Right atrium auricular region (tissue), 2 donors: ENCODE results near the gene HSD17B2. TPM values are rescaled to one million over a fixed set of nuclear protein-coding genes. Genes with fewer than 3 reads are reported as not detected.

Experiments
- DNase-seq: peaks from one replicate; pipeline ENCODE4 v3.0.0-alpha.2; 2019; ENCODE audit warnings: low spot score
- H3K27ac ChIP-seq, 2 donors: fragments of 200-600 bp; sonication (generic); 1 replicate in 1 of 2; 2 replicates in 1 of 2; pipeline ENCODE4 v1.5.1; 2016 to 2019
- H3K27me3 ChIP-seq, 2 donors: fragments of 200-600 bp; sonication (generic); one replicate each; pipeline versions ENCODE4 v1.5.1 to v1.6.0; 2017 to 2019
- H3K36me3 ChIP-seq: fragments of 200-600 bp; sonication (generic); one replicate; pipeline ENCODE4 v1.5.1; 2016
- H3K4me1 ChIP-seq, 2 donors: fragments of 200-600 bp; sonication (generic); one replicate each; pipeline versions ENCODE4 v1.5.1 to v1.6.0; 2017 to 2019
- H3K4me3 ChIP-seq, 2 donors: fragments of 200-600 bp; sonication (generic); 1 replicate in 1 of 2; 2 replicates in 1 of 2; pipeline ENCODE4 v1.5.1; 2017 to 2019; ENCODE audit warnings: mild to moderate bottlenecking in 1 of 2, moderate library complexity in 1 of 2
- H3K9me3 ChIP-seq, 2 donors: fragments of 200-600 bp; sonication (generic); one replicate each; pipeline ENCODE4 v1.5.1; 2019
- total RNA-seq, 2 donors: library from RNA; depleted of rRNA; stranded (reverse); fragments of >200 nt; gene quantifications; one replicate each; pipeline ENCODE4 v1.1.0, GENCODE V29; 2016
- TF ChIP-seq, protein P1 (sequence below), 2 donors: fragments of 200-600 bp; sonication (generic); IDR thresholded peaks; one replicate each; pipeline ENCODE4 v1.5.1; 2019; ENCODE audit warnings: antibody characterized with exemption in 2 of 2

Gene HSD17B2
- total RNA-seq, 2 donors from 2014 or later: not detected

GRCh38 chr16:82082543-82083244 is 47.6 kb downstream of the HSD17B2 start:
- H3K4me1 ChIP-seq: no peaks in the 10 kb centered on the region
- peaks cover 0 to 11% of the 10 kb centered on the region in 2 donors for H3K9me3 ChIP-seq
- no peak for DNase-seq
- H3K4me3 ChIP-seq: no peak overlapping the region
- no peak overlapping the region for H3K27ac ChIP-seq
- no peaks in the 10 kb centered on the region for H3K27me3 ChIP-seq
- TF ChIP-seq, protein P1, sequence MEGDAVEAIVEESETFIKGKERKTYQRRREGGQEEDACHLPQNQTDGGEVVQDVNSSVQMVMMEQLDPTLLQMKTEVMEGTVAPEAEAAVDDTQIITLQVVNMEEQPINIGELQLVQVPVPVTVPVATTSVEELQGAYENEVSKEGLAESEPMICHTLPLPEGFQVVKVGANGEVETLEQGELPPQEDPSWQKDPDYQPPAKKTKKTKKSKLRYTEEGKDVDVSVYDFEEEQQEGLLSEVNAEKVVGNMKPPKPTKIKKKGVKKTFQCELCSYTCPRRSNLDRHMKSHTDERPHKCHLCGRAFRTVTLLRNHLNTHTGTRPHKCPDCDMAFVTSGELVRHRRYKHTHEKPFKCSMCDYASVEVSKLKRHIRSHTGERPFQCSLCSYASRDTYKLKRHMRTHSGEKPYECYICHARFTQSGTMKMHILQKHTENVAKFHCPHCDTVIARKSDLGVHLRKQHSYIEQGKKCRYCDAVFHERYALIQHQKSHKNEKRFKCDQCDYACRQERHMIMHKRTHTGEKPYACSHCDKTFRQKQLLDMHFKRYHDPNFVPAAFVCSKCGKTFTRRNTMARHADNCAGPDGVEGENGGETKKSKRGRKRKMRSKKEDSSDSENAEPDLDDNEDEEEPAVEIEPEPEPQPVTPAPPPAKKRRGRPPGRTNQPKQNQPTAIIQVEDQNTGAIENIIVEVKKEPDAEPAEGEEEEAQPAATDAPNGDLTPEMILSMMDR (IDR thresholded peaks at IDR 0.05): no peak
- no peaks in the 10 kb centered on the region for H3K36me3 ChIP-seq

DNA sequence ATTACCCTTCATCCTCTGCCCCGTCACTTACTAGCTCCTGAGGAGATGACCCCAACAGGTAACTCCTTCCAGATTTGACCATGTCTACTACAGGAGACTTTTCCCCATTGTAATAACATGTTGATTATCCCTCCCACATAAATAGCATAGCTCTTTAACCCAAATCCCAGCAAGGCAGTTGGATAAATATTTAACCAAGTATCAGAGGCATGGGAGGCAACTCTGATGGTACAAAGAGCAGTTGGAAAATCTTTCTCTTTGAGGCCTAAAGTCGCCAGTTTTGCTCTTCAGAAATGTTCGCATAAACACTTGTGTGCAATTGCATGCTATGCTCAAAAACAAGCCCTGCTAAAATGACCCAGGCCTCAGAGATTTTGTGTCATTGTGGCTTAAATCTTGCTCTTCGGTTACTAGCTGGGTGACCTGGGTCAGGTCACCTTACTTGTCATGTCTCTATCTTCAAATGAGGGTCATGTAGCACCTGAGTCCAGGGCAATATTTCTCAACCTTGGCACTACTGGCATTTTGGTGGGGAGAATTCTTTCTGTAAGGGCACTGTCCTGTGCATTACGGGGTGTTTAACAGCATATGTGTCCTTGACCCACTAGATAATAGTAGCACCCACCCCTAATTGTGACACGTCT is 48.8 kb downstream of the HSD17B2 start:
- no peaks in the 10 kb centered on the region for H3K27me3 ChIP-seq
- no peak for DNase-seq
- no peak overlapping the region for H3K27ac ChIP-seq
- no peaks in the 10 kb centered on the region for H3K36me3 ChIP-seq
- no peaks in the 10 kb centered on the region for H3K4me1 ChIP-seq
- peaks cover 0 to 6% of the 10 kb centered on the region in 2 donors for H3K9me3 ChIP-seq
- TF ChIP-seq, protein P1 (IDR thresholded peaks at IDR 0.05): no peak
- no peak overlapping the region for H3K4me3 ChIP-seq

GRCh38 chr16:82085011-82085779 is 50.1 kb downstream of the HSD17B2 start:
- TF ChIP-seq, protein P1 (IDR thresholded peaks at IDR 0.05): no peak
- no peaks in the 10 kb centered on the region for H3K36me3 ChIP-seq

DNA sequence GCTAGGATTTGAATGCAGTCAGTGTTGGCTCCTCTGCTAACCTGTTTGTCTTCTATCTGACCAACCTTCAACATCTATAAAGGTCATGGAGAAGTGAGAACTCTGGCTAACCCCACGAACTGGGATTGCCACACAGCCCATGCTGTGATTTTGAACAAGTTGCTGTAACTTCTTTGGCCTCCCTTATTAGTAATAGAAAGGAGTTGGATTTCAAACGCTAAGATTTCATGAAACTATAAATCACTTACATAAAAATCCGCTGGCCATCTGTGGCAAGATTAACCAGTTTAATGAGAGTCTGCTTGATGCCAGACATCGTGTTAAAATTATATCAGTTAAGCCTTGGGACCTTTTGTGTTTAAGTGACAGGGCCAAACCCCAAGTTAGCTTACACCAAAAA is 53.4 kb downstream of the HSD17B2 start:
- no peaks in the 10 kb centered on the region for H3K4me1 ChIP-seq
- H3K36me3 ChIP-seq: no peaks in the 10 kb centered on the region
- TF ChIP-seq, protein P1 (IDR thresholded peaks at IDR 0.05): no peak
- H3K9me3 ChIP-seq: no peaks in the 10 kb centered on the region
- H3K4me3 ChIP-seq: no peak overlapping the region
- H3K27me3 ChIP-seq: no peaks in the 10 kb centered on the region
- H3K27ac ChIP-seq: no peak overlapping the region
- no peak for DNase-seq

More at GRCh38 chr16:82085011-82085779, 50.1 kb downstream of the HSD17B2 start:
- no peak for DNase-seq
- Histone ChIP-seq H3K27me3 (no peaks in the 10 kb centered on the region), H3K4me3 (no peak overlapping the region), H3K4me1 (no peaks in the 10 kb centered on the region), H3K9me3 (no peaks in the 10 kb centered on the region), H3K27ac (no peak overlapping the region)

DNA sequence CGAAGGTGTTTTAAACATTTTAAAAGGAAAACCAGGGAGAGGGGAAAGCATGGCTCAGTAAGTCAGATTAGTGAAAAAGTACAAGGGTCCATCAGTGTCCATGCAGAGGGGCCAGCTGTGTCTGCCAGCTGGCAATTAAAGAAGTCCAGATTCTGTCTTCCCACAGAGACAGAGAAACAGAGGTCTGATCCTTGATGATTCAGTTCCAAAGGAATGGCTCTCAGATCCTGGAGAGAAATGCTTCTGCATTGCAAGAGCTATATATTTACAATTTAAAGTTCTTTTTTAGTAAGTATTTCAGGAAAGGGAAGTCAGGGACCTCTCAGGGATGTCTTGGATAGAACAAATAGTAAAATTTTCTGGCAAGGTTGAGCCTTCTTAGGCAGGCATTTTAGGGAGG is 56.2 kb downstream of the HSD17B2 start:
- no peaks in the 10 kb centered on the region for H3K27me3 ChIP-seq
- H3K4me3 ChIP-seq: no peak overlapping the region
- no peak for DNase-seq
- no peaks in the 10 kb centered on the region for H3K9me3 ChIP-seq
- no peak overlapping the region for H3K27ac ChIP-seq
- no peaks in the 10 kb centered on the region for H3K36me3 ChIP-seq
- TF ChIP-seq, protein P1 (IDR thresholded peaks at IDR 0.05): no peak
- H3K4me1 ChIP-seq: no peaks in the 10 kb centered on the region
